ENCODE data around the gene WDFY4. TPM values are rescaled to one million over a fixed set of nuclear protein-coding genes. Genes with fewer than 3 reads are reported as not detected.

WDFY4 gene
- total RNA-seq, 4 donors from 2014 or later, result 0.60 to 20.6 (median 5.1) TPM

DNA sequence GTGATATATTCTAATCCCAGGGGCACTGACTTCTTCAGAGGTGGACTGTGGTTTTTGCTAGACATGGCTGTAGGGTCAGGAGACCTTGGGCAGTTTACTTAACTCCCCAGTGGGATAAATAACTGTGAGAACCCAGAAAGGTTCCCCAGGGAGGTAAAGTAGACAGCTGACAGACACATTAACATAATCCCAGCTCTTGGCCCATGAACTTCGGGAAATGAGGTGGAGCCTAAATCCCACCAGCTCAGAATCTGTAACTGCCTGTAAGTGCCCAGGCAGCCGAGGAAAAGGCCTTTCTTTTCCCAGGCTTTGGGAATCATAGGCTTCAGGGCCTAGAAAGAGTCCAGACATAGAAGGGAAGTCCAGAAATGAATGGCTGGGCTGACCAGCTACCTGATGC is 149.0 kb downstream of the WDFY4 start:
- WGBS, 2 donors (ENCODE audit: low coverage in 1 of 2), result 62 to 76% methylated on average over 2 of the region's 2 CpGs
- no peaks in the 10 kb centered on the region for H3K36me3 ChIP-seq
- DNase-seq, result no peak
- no peaks in the 10 kb centered on the region for H3K27me3 ChIP-seq
- intact Hi-C loops (cut with DNase I; ENCODE audit: low total_unique reads) (no loop called here), in situ Hi-C loops (cut with MboI; ENCODE audit: low pct_ligation_motif_present in 1 of 4, low pct_unique_long_range_greater_than_20kb in 1 of 4, low sequenced_read_pairs in 3 of 4) (no loop called here)
- TF ChIP-seq EP300 (IDR thresholded peaks at IDR 0.05; ENCODE audit: low read depth) (no peak), POLR2AphosphoS5 (IDR thresholded peaks at IDR 0.05) (no peak), POLR2A (IDR thresholded peaks at IDR 0.05) (no peak)
- TF ChIP-seq, protein P1, sequence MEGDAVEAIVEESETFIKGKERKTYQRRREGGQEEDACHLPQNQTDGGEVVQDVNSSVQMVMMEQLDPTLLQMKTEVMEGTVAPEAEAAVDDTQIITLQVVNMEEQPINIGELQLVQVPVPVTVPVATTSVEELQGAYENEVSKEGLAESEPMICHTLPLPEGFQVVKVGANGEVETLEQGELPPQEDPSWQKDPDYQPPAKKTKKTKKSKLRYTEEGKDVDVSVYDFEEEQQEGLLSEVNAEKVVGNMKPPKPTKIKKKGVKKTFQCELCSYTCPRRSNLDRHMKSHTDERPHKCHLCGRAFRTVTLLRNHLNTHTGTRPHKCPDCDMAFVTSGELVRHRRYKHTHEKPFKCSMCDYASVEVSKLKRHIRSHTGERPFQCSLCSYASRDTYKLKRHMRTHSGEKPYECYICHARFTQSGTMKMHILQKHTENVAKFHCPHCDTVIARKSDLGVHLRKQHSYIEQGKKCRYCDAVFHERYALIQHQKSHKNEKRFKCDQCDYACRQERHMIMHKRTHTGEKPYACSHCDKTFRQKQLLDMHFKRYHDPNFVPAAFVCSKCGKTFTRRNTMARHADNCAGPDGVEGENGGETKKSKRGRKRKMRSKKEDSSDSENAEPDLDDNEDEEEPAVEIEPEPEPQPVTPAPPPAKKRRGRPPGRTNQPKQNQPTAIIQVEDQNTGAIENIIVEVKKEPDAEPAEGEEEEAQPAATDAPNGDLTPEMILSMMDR (IDR thresholded peaks at IDR 0.05), result no peak
- H3K4me1 ChIP-seq, result no peaks in the 10 kb centered on the region
- H3K4me3 ChIP-seq, result no peak overlapping the region
- no peak overlapping the region for H3K27ac ChIP-seq
- no peaks in the 10 kb centered on the region for H3K9me3 ChIP-seq

DNA sequence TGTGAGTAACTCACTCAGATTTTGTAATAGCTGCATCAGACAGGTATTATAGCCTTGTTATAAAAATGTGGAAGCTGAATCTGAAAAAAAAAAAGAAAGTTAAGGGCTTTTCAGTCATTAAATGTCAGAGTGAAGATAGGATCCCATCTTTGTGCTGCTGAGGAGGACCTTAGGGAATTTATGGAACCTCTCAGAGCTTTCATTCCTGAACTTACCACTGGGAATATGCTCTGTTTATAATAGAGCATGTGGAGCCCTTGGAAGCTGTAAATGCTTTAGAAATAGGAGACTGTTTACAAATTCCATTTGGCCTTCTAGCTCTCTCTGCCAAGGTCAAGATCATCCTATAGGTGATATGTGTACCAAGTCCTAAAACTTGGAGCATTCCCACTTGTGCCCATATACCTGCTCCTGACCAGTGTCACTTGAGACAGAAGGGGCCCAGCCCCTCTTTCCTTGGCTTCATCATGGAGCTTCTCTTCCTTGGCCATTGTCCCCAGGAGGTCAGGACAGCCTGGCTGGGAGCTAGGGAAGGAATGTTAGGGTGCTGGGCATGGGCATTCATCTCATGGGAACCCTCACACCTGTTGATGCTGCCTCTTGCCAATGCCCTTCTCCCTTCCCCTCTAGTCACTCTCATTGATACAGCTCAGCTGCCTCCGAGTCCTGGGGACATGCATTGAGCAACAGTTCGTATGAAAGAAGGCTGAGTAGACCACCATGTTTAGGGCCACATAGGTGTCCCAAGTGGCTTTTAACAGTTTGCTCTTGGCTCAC is 149.7 kb downstream of the WDFY4 start:
- WGBS, 2 donors (ENCODE audit: low coverage in 1 of 2), result 72% methylated on average over 2 of the region's 2 CpGs; no CpG with 5 or more reads in 1 of the 2 donors
- Histone ChIP-seq H3K9me3 (no peaks in the 10 kb centered on the region), H3K36me3 (no peaks in the 10 kb centered on the region), H3K27ac (no peak overlapping the region), H3K27me3 (no peaks in the 10 kb centered on the region), H3K4me3 (no peak overlapping the region), H3K4me1 (no peaks in the 10 kb centered on the region)
- TF ChIP-seq POLR2A (IDR thresholded peaks at IDR 0.05) (no peak), EP300 (IDR thresholded peaks at IDR 0.05; ENCODE audit: low read depth) (no peak), POLR2AphosphoS5 (IDR thresholded peaks at IDR 0.05) (no peak)
- TF ChIP-seq, protein P1 (IDR thresholded peaks at IDR 0.05), result no peak
- intact Hi-C loops (cut with DNase I; ENCODE audit: low total_unique reads), result no loop called here
- in situ Hi-C loops (cut with MboI; ENCODE audit: low pct_ligation_motif_present in 1 of 4, low pct_unique_long_range_greater_than_20kb in 1 of 4, low sequenced_read_pairs in 3 of 4), result no loop called here
- no peak for DNase-seq

DNA sequence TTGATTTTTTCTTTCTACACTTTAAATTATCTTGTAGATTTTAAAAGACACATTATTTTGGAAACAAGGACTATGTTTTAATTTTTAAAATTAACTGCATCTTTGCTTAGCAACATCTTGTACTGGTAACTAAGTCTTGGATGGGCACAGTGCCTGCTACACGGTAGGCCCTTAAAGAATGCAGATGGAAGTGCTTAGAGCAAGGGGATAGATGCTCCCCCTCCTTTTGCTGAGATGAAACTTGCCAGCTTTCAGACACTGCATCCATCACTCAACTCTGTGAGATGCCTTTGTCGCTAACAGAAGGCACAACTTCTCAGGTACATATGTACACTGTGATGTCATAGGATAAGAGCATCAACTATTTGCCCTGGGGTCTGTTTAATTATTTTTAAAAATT is 151.1 kb downstream of the WDFY4 start:
- 75 to 76% methylated on average over 2 of the region's 2 CpGs for WGBS, 2 donors (ENCODE audit: low coverage in 1 of 2)
- intact Hi-C loops (cut with DNase I; ENCODE audit: low total_unique reads), result no loop called here

DNA sequence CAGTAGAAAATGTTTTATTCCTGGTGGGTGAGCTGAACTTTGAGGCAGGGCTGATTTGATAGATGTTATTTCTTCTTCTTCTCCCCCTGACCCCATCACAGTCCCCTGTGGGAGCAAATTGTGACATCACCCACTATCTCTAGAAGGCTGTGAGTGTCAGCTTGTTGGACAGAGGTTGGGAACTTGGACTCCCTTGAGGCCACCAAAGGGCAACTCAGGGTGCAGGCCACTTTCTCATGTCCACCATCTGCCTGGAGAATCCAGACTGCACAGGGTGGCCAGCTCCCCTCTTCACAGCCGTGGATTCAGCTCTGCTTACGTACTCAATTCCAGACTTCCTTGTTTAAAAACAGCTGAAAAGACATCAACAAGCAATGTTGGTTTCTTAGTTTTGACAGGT is 151.9 kb downstream of the WDFY4 start:
- no peak for DNase-seq
- no peaks in the 10 kb centered on the region for H3K36me3 ChIP-seq
- H3K4me3 ChIP-seq, result no peak overlapping the region
- in situ Hi-C loops (cut with MboI; ENCODE audit: low pct_ligation_motif_present in 1 of 4, low pct_unique_long_range_greater_than_20kb in 1 of 4, low sequenced_read_pairs in 3 of 4), result no loop called here
- intact Hi-C loops (cut with DNase I; ENCODE audit: low total_unique reads), result no loop called here
- H3K27me3 ChIP-seq, result no peaks in the 10 kb centered on the region
- TF ChIP-seq EP300 (IDR thresholded peaks at IDR 0.05; ENCODE audit: low read depth), result no peak
- no peak for TF ChIP-seq POLR2A (IDR thresholded peaks at IDR 0.05)
- no peak for TF ChIP-seq POLR2AphosphoS5 (IDR thresholded peaks at IDR 0.05)
- TF ChIP-seq, protein P1 (IDR thresholded peaks at IDR 0.05), result no peak
- no peaks in the 10 kb centered on the region for H3K4me1 ChIP-seq
- H3K9me3 ChIP-seq, result no peaks in the 10 kb centered on the region
- WGBS, 2 donors (ENCODE audit: low coverage in 1 of 2), result 57 to 90% methylated on average over 2 of the region's 2 CpGs
- no peak overlapping the region for H3K27ac ChIP-seq

More for the DNA sequence above, 151.1 kb downstream of the WDFY4 start:
- no peak for DNase-seq
- Histone ChIP-seq H3K9me3 (no peaks in the 10 kb centered on the region), H3K27ac (no peak overlapping the region), H3K27me3 (no peaks in the 10 kb centered on the region), H3K4me1 (no peaks in the 10 kb centered on the region), H3K4me3 (no peak overlapping the region), H3K36me3 (no peaks in the 10 kb centered on the region)
- in situ Hi-C loops (cut with MboI; ENCODE audit: low pct_ligation_motif_present in 1 of 4, low pct_unique_long_range_greater_than_20kb in 1 of 4, low sequenced_read_pairs in 3 of 4), result no loop called here
- TF ChIP-seq, protein P1 (IDR thresholded peaks at IDR 0.05), result no peak
- TF ChIP-seq POLR2A (IDR thresholded peaks at IDR 0.05), result no peak
- no peak for TF ChIP-seq POLR2AphosphoS5 (IDR thresholded peaks at IDR 0.05)
- no peak for TF ChIP-seq EP300 (IDR thresholded peaks at IDR 0.05; ENCODE audit: low read depth)
